ENCODE data around the gene CD27. TPM values are rescaled to one million over a fixed set of nuclear protein-coding genes. Genes with fewer than 3 reads are reported as not detected.

Gene CD27
- total and polyA plus RNA-seq, 2 of the 8 experiments (the other 6 are each of a cell fraction or from before 2014, with no cell fraction given) = 0.28 to 0.39 TPM

- TF ChIP-seq USF2 (IDR thresholded peaks at IDR 0.05; ENCODE audit: low read length) = no peak
- no peak for TF ChIP-seq SAP30 (IDR thresholded peaks at IDR 0.05; ENCODE audit: insufficient read depth, insufficient replicate concordance, low read length)
- no peak for TF ChIP-seq JUN (IDR thresholded peaks at IDR 0.05; ENCODE audit: low read depth, low read length)
- TF ChIP-seq POU5F1 (IDR thresholded peaks at IDR 0.05; ENCODE audit: low read depth, low read length) = no peak
- TF ChIP-seq SIN3A (conservative IDR thresholded peaks at IDR 0.05 in 1 of 2, IDR thresholded peaks at IDR 0.05 in 1 of 2; ENCODE audit: low read depth in 1 of 2, low read length in 2 of 2) = no peak
- no peak for TF ChIP-seq TAF7 (optimal IDR thresholded peaks at IDR 0.05; ENCODE audit: borderline replicate concordance, low read depth, low read length)
Observed at GRCh38 chr12:6452245-6452943, 7.6 kb downstream of the CD27 start (continued).
